ENCODE data around the gene METTL6. TPM values are rescaled to one million over a fixed set of nuclear protein-coding genes. Genes with fewer than 3 reads are reported as not detected.

Gene METTL6
- total and polyA plus RNA-seq, 2 donors (not counting 1 experiment from before 2014, with no cell fraction given) = 7.6 to 23.9 TPM

DNA sequence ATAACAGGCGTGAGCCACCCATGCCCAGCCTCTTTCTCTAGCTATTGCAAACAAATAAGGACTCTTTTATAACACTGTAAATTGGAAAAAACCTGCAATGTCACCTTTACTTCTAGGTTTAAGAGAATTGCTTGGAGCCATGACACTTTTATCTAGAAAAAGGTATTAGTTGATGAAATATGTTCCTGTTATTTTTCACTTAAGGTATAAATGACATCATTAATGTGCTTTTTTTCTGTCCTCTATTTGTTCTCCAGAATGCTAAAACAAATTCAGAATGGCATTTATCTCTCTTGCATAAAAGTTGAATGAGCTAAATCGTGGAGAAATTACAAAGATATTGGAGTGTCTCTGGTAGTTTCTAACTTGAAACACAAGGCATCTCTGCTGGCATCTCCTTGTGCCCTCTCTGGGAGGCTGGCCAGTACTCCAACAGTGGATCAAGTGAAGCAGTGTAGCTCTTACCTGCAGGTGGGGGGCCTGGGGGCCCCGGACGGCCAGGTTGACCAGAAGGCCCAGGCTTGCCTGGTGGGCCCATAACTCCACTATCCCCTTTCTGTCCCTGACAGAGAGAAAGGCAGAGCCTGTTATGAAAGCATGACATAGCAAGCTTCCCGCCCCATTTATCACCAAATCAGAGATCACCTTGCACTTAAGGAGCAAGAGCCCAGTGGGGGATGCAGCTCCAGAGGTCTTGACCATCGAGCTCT lies 38.7 kb upstream of the METTL6 start:
- Histone ChIP-seq H3K4me1 (ENCODE audit: control insufficient read depth in 2 of 2, insufficient read depth in 2 of 2, low read length in 2 of 2) (no peaks in the 10 kb centered on the region), H4K20me1 (ENCODE audit: control insufficient read depth, insufficient read depth, low read length, poor library complexity, severe bottlenecking) (no peaks in the 10 kb centered on the region), H3K4me2 (replicated peaks; ENCODE audit: low read depth, low read length, poor library complexity, severe bottlenecking) (no peak overlapping the region), H3K36me3 (replicated peaks in 1 of 2; ENCODE audit: control extremely low read depth in 1 of 2, control insufficient read depth in 1 of 2, extremely low read depth in 1 of 2, insufficient read depth in 2 of 2, low read length in 1 of 2) (no peaks in the 10 kb centered on the region), H2AFZ (ENCODE audit: insufficient read depth, low read depth, low read length, poor library complexity, severe bottlenecking) (no peak overlapping the region), H3K27me3 (replicated peaks in 1 of 4; ENCODE audit: control extremely low read depth in 1 of 4, control insufficient read depth in 3 of 4, insufficient read depth in 4 of 4, low read length in 3 of 4) (no peaks in the 10 kb centered on the region), H3K27ac (ENCODE audit: low read length in 2 of 2) (no peak overlapping the region), H3K9me3 (ENCODE audit: control extremely low read depth in 1 of 3, control insufficient read depth in 2 of 3, insufficient read depth in 1 of 3, low read length in 2 of 3) (no peaks in the 10 kb centered on the region), H3K4me3 (ENCODE audit: control extremely low read depth in 1 of 5, extremely low read depth in 1 of 5, insufficient read depth in 1 of 5, low read depth in 2 of 5, low read length in 4 of 5) (no peak overlapping the region), H3K9ac (ENCODE audit: low read length) (no peak overlapping the region), H3K79me2 (ENCODE audit: control insufficient read depth, insufficient read depth, low read length) (no peaks in the 10 kb centered on the region)
- no peak for DNase-seq
- CTCF ChIA-PET = no interaction called here
- no peaks in the 10 kb centered on the region for H3K4me1 Mint-ChIP-seq
- no peak overlapping the region for H3K27ac Mint-ChIP-seq
- POLR2A ChIA-PET = no interaction called here
- no peaks in the 10 kb centered on the region for H3K27me3 Mint-ChIP-seq
- no peak for ATAC-seq (ENCODE audit: low read depth)
- WGBS (ENCODE audit: insufficient coverage) = 89% methylated on average over 3 of the region's 6 CpGs
- TF ChIP-seq, protein P1, sequence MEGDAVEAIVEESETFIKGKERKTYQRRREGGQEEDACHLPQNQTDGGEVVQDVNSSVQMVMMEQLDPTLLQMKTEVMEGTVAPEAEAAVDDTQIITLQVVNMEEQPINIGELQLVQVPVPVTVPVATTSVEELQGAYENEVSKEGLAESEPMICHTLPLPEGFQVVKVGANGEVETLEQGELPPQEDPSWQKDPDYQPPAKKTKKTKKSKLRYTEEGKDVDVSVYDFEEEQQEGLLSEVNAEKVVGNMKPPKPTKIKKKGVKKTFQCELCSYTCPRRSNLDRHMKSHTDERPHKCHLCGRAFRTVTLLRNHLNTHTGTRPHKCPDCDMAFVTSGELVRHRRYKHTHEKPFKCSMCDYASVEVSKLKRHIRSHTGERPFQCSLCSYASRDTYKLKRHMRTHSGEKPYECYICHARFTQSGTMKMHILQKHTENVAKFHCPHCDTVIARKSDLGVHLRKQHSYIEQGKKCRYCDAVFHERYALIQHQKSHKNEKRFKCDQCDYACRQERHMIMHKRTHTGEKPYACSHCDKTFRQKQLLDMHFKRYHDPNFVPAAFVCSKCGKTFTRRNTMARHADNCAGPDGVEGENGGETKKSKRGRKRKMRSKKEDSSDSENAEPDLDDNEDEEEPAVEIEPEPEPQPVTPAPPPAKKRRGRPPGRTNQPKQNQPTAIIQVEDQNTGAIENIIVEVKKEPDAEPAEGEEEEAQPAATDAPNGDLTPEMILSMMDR (IDR thresholded peaks at IDR 0.05) = no peak
- no peak for TF ChIP-seq EZH2 (IDR thresholded peaks at IDR 0.05; ENCODE audit: borderline replicate concordance, insufficient read depth, low read depth, low read length, poor library complexity, severe bottlenecking)
- intact Hi-C loops (cut with micrococcal nuclease) = no loop called here
- no peaks in the 10 kb centered on the region for H3K9me3 Mint-ChIP-seq (ENCODE audit: insufficient read depth)
- H3K4me3 Mint-ChIP-seq = no peak overlapping the region

DNA sequence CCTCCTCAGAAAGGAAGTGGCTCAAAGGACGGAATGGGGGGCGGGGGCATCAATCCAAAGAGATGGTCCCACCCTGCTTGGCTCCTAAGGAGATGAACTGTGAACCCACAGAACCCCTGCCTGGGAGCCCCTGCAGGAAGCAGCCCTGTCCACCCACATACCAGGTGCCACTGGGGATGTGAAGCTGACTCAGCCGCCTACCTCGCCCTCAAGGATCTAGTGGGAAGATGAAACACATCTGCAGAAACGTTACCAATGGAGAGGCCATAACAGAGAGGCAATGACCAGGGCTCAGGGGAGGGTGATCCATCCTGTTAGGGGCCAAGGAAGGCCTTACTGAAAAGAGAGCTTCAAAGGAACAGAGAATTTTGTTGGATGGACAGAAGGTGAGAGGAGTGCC lies 35.1 kb upstream of the METTL6 start:
- Histone ChIP-seq H3K36me3 (replicated peaks in 1 of 2; ENCODE audit: control extremely low read depth in 1 of 2, control insufficient read depth in 1 of 2, extremely low read depth in 1 of 2, insufficient read depth in 2 of 2, low read length in 1 of 2) (no peaks in the 10 kb centered on the region), H2AFZ (ENCODE audit: insufficient read depth, low read depth, low read length, poor library complexity, severe bottlenecking) (no peak overlapping the region), H3K27me3 (replicated peaks in 1 of 4; ENCODE audit: control extremely low read depth in 1 of 4, control insufficient read depth in 3 of 4, insufficient read depth in 4 of 4, low read length in 3 of 4) (no peaks in the 10 kb centered on the region), H3K9me3 (ENCODE audit: control extremely low read depth in 1 of 3, control insufficient read depth in 2 of 3, insufficient read depth in 1 of 3, low read length in 2 of 3) (no peaks in the 10 kb centered on the region), H3K79me2 (ENCODE audit: control insufficient read depth, insufficient read depth, low read length) (no peaks in the 10 kb centered on the region), H3K4me1 (ENCODE audit: control insufficient read depth in 2 of 2, insufficient read depth in 2 of 2, low read length in 2 of 2) (no peaks in the 10 kb centered on the region), H4K20me1 (ENCODE audit: control insufficient read depth, insufficient read depth, low read length, poor library complexity, severe bottlenecking) (no peaks in the 10 kb centered on the region), H3K4me3 (ENCODE audit: control extremely low read depth in 1 of 5, extremely low read depth in 1 of 5, insufficient read depth in 1 of 5, low read depth in 2 of 5, low read length in 4 of 5) (no peak overlapping the region), H3K27ac (ENCODE audit: low read length in 2 of 2) (no peak overlapping the region), H3K4me2 (replicated peaks; ENCODE audit: low read depth, low read length, poor library complexity, severe bottlenecking) (no peak overlapping the region), H3K9ac (ENCODE audit: low read length) (no peak overlapping the region)
- POLR2A ChIA-PET = no interaction called here
- Mint-ChIP-seq H3K9me3 (ENCODE audit: insufficient read depth) (no peaks in the 10 kb centered on the region), H3K4me3 (no peak overlapping the region), H3K27ac (no peak overlapping the region), H3K4me1 (no peaks in the 10 kb centered on the region), H3K27me3 (no peaks in the 10 kb centered on the region)
- ATAC-seq (ENCODE audit: low read depth) = no peak
- 58% methylated on average over 5 of the region's 5 CpGs for WGBS (ENCODE audit: insufficient coverage)
- intact Hi-C loops (cut with micrococcal nuclease) = no loop called here
- CTCF ChIA-PET = no interaction called here
- no peak for TF ChIP-seq EZH2 (IDR thresholded peaks at IDR 0.05; ENCODE audit: borderline replicate concordance, insufficient read depth, low read depth, low read length, poor library complexity, severe bottlenecking)
- TF ChIP-seq, protein P1 (IDR thresholded peaks at IDR 0.05) = no peak
- DNase-seq = no peak

Measured in B cell (primary cell).